HPDE6-E6E7 (cell line): ENCODE data around the gene MEF2B.
"Not testable (repeated sequence)": the region's sequence is repeated elsewhere in the genome, so short reads cannot be mapped to it uniquely, and the experiment has no call there.

ENCODE experiments used
- DNase-seq: peaks from one replicate; pipeline ENCODE4 v3.0.0; 2011; ENCODE audit warnings: missing footprints; ENCODE audit errors: extremely low spot score

The MEF2B gene

DNA sequence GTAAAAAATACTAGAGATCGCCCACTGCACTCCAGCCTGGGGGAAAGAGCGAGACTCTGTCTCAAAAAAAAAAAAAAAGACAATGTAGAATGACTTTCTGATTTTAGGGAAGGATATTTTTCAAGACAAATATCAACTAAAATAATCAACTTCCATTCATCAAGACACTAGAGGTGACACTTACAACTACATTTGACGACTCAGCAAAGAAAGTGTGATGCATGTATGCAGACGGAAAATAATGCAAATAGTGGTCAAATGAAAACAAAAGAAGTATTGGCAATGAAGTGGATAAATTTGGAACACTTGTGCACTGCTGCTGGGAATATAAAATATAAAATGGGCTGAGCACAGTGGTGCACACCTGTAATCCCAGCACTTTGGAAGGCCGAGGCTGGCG, 44.0 kb downstream of the MEF2B start:
- DNase-seq = no peak

- no peak for DNase-seq
Observed at GRCh38 chr19:19123386-19123785, 46.7 kb downstream of the MEF2B start.

GRCh38 chr19:19122902-19123301, 47.2 kb downstream of the MEF2B start:
- no peak for DNase-seq

- no peak for DNase-seq
Observed at GRCh38 chr19:19121371-19121770, 48.7 kb downstream of the MEF2B start.

DNA sequence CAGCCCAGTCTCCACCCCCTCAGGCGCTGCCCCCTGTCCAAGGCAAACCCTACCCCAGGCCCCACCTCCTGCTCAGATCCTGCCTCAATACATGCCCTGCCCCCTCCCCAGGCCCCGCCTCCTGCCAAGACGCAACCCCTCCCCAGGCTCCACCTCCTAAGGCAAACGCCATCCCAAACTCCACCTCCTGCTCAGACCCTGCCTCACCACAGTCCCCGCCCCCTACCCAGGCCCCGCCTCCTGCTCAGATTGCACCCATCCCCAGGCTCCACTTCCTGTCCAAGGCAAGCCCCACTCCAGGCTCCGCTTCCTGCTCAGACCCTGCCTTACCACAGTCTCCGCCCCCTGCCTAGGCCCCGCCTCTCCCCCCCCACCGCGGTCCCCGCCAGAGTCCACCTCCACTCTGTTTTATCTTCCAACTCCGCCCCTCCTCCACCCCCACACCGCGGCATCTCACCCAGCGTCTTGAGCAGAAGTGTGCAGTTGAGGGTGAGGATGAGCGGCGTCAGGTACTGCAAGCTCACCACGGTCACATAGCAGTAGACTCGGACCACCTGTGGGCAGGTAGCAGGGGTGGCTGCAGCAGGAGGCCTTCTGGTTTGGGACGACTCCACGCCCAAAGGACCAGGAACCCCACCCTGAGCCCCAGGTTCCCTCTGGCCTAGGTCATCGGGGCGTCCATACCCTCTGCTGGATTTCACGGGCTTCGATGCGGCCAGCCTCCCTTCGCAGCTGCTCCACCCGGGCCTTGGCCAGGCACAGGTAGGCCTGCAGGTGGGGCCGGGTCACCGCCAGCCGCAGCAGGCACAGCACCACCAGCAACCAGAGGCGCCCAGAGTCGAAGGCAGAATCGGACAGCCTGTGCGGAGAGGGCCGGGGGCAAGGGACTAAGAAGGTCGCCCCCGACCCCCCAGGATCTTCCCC, 49.5 kb downstream of the MEF2B start:
- no peak for DNase-seq

GRCh38 chr19:19119325-19120237, 50.5 kb downstream of the MEF2B start:
- DNase-seq = no peak

DNA sequence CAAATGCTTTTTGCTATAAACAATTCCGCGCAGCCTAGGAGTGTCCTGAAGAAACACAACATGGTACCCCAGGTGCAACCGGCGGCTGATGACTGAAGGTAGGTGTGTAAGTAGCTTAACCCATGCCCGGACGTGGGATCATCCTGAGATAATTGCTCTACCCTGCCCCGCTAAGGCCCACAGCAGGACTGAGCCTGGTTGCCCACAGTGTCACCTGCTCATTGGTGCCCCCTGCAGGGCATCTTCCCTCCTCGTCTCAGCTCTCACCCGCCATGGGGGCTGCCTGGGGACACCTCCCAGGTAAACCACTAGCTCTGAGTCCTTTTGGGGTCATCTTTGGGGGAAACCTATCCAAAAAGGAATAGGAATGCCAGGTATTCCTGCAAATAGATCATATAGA, 54.1 kb downstream of the MEF2B start:
- no peak for DNase-seq

DNA sequence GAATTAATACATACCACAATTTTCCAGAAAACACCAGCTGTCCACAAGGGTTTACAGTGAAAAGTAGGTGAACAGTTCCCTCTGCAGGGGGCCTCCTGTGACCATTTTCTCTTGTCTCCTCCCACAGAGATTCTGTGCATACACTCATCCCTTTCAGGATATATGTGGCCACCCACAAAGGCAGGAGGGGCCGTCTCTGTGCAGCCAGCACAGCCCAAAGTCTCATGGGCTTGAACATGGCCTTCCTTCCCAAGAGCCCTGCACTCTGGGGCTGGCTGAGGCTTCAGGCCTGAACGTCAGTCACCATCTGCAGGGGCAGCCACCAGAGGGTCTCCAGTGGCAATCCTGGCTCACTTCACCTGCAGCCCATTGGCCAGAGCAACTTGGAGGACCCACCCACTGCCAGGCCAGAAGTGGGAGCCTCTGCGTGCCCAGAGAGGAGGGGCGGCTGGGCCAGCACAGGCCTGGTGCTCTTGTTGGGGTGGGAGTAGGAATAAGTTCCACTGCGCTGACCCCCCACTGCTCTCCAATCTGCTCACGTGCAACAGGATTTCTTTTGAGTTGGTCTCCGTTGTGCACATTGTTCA, 56.9 kb downstream of the MEF2B start:
- DNase-seq = no peak

DNA sequence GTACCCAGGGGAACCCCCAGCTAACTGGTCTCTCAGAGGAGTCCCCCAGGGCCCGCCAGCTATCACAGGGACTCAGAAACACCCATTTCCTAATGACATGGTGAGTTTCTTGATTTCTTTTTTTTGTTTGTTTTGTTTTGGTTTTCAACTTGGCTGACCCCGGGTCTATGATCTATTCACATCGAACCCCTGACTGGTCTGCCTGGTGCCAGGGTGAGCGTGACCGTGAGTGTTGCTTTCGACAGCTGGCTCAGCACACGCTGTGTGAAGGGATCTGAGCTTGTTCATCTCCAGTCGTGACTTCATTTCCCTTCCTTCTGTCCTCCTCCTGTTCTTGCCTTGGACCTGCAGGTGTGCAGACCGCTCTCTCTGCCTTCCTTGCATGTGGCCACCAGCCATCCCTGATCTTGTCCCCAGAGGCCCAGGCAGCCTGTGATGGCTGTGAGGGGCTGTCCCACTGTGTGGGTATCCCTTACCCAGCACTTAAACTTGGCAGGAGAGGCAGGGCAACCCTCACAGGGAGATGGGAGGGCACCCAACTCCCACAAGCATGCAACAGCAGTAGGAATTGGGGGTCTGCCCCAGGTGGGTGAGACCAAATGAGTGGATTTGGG, 58.0 kb downstream of the MEF2B start:
- DNase-seq = no peak

DNA sequence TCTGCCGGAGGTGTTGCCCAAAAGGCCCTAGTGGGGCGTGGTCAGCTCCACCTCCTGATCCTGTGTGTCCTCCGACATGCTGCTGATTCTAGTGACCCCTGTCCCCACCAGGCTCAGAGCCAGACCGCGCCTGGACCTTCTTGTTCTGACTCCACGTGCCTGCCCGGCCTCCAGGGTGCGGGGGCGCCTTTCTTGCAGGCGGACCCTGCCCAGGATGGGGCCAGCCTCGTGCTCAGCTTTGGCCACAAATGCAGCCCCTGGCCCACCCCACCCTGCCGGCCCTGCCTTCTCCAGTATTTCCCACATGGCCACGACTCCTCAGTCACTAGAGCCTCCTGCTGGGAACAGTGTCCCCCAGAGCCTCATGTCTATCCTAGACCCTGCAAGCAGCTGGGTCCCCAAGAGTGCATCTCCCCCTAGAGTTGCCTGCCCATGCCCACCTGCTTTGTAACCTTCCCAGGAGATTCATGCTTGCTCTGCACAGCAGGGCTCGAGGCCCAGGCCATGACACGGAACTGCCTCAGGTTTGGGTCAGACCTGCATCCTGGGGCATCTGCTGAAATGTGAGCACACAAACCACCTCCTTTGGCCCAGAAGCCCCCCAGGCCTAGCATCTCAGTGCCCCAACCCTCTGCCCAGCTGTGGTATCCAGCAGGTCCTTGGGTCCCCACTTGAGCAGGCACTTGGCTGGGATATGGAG, 58.8 kb downstream of the MEF2B start:
- DNase-seq = no peak

GRCh38 chr19:19110410-19111135, 59.5 kb downstream of the MEF2B start:
- DNase-seq = no peak

GRCh38 chr19:19109601-19110000, 60.5 kb downstream of the MEF2B start:
- no peak for DNase-seq

- DNase-seq = no peak
Observed at GRCh38 chr19:19107654-19108053, 62.4 kb downstream of the MEF2B start.

DNA sequence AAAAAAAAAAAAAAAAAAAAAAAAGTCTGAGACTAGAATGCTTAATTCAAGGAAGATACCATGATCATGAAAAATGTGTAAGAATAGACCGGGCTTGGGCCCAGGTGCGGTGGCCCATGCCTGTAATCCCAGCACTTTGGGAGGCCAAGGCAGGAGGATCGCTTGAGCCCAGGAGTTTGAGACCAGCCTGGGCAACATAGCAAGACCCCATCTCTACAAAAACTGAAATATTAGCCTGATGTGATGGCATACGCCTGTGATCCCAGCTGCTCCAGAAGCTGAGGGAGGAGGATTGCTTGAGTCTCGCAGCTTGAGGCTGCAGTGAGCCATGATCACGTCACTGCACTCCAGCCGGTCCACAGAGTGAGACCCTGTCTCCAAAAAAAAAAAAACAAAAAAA, 63.1 kb downstream of the MEF2B start:
- DNase-seq = not testable (repeated sequence)

GRCh38 chr19:19106056-19106551, 64.0 kb downstream of the MEF2B start:
- no peak for DNase-seq

DNA sequence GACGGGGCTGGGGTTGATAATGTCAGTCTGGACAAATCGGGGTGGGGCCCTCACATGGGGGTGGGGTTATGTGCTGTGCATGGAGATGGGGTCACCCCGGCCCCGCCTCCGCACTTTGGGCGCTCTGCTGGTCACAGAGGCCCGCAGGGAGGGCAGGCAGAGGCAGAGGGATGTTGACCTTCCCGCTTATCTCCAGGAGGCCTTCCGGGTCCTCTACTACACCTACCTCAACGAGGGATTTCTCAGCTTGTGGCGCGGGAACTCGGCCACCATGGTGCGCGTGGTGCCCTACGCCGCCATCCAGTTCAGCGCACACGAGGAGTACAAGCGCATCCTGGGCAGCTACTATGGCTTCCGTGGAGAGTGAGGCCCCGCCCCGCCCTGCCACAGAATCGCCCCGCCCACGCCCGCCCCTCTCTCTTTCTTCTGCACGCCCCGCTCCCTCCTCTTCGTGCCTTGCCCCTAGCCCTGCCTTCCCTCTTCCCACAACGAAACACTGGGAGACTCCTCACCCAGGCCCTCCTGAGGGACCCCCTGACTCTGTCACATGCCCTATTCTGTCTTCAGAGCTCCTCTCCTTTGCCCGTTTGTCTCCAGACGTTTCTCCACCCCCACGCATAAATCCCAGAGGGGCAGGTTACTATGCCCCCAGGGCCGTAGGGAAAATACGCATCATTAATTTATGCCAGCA, 64.6 kb downstream of the MEF2B start:
- DNase-seq = peak; percentile 35

GRCh38 chr19:19103167-19103566, 66.9 kb downstream of the MEF2B start:
- DNase-seq = no peak

GRCh38 chr19:19102566-19102965, 67.5 kb downstream of the MEF2B start:
- not testable (repeated sequence) for DNase-seq

GRCh38 chr19:19101540-19101939, 68.5 kb downstream of the MEF2B start:
- no peak for DNase-seq
